Tibial nerve (tissue), 4 donors: Measurements from ENCODE around the gene TRIM65. TPM values are rescaled to one million over a fixed set of nuclear protein-coding genes. Genes with fewer than 3 reads are reported as not detected.

Experiments
- DNase-seq, 2 donors: peaks; one replicate each; pipeline ENCODE4 v3.0.0-alpha.2; 2019; ENCODE audit warnings: low spot score in 2 of 2
- H3K27ac ChIP-seq, 4 donors: fragments of 200-600 bp; sonication (generic) in 3 of 4; one replicate each; pipeline ENCODE4 v1.5.1; 2017 to 2019; ENCODE audit warnings: mild to moderate bottlenecking in 1 of 4
- H3K27me3 ChIP-seq, 2 donors: fragments of 200-600 bp; sonication (generic) in 1 of 2; one replicate each; pipeline versions ENCODE4 v1.5.1 to v1.6.0; 2017 to 2019
- H3K36me3 ChIP-seq, 3 donors: fragments of 200-600 bp; sonication (generic); one replicate each; pipeline ENCODE4 v1.5.1; 2018 to 2019
- H3K4me1 ChIP-seq, 4 donors: fragments of 200-600 bp; sonication (generic) in 3 of 4; one replicate each; pipeline ENCODE4 v1.5.1; 2017 to 2019
- H3K4me3 ChIP-seq, 4 donors: fragments of 200-600 bp; sonication (generic) in 3 of 4; one replicate each; pipeline ENCODE4 v1.5.1; 2017 to 2019; ENCODE audit warnings: mild to moderate bottlenecking in 1 of 4, moderate library complexity in 1 of 4
- H3K9me3 ChIP-seq, 4 donors: fragments of 200-600 bp; sonication (generic) in 3 of 4; one replicate each; pipeline ENCODE4 v1.5.1; 2017 to 2019
- EP300 ChIP-seq, 2 donors: sonication (generic); formaldehyde crosslinking; IDR thresholded peaks; one replicate each; pipeline ENCODE4 v1.6.1; 2017; ENCODE audit warnings: antibody characterized with exemption in 2 of 2, mild to moderate bottlenecking in 1 of 2
- POLR2A ChIP-seq, 2 donors: fragments of 450-650 bp; IDR thresholded peaks; one replicate each; pipeline ENCODE4 v1.6.1; 2017; ENCODE audit warnings: antibody characterized with exemption in 2 of 2, mild to moderate bottlenecking in 2 of 2, moderate library complexity in 2 of 2
- WGBS, 2 donors: methylation state at CpG; one replicate each; pipeline ENCODE4 v1.1.5; 2018; 5-methylcytosine and 5-hydroxymethylcytosine counted together
- total RNA-seq, 4 donors: library from RNA; depleted of rRNA; stranded (reverse); fragments of >200 nt; gene quantifications; one replicate each; pipeline ENCODE4 v1.1.0, GENCODE V29; 2016
- TF ChIP-seq, protein P1 (sequence below), 5 experiments: fragments of 200-600 bp in 3 of 5; fragments of 450-650 bp in 2 of 5; sonication (generic) in 3 of 5; IDR thresholded peaks; one replicate each; pipeline ENCODE4 v1.5.1; 2016 to 2019; ENCODE audit warnings: antibody characterized with exemption in 5 of 5, mild to moderate bottlenecking in 3 of 5, moderate library complexity in 2 of 5

TRIM65 gene
- total RNA-seq, 4 donors from 2014 or later, result 40.2 to 68.1 (median 41.5) TPM

- WGBS, 2 donors, result 23 to 28% methylated on average over 28 of the region's 28 CpGs
- Histone ChIP-seq H3K9me3 (no peaks in the 10 kb centered on the region), H3K36me3 (peaks cover 3 to 53% (median 14%) of the 10 kb centered on the region in 3 donors), H3K4me1 (peaks cover 0 to 52% (median 24%) of the 10 kb centered on the region in 4 donors), H3K4me3 (peak overlapping the region; percentile 45 to 90 (median 66)), H3K27me3 (no peaks in the 10 kb centered on the region), H3K27ac (peak overlapping the region; percentile 53 to 92 (median 90))
- no peak for DNase-seq
- no peak for TF ChIP-seq EP300 (IDR thresholded peaks at IDR 0.05)
- TF ChIP-seq, protein P1, sequence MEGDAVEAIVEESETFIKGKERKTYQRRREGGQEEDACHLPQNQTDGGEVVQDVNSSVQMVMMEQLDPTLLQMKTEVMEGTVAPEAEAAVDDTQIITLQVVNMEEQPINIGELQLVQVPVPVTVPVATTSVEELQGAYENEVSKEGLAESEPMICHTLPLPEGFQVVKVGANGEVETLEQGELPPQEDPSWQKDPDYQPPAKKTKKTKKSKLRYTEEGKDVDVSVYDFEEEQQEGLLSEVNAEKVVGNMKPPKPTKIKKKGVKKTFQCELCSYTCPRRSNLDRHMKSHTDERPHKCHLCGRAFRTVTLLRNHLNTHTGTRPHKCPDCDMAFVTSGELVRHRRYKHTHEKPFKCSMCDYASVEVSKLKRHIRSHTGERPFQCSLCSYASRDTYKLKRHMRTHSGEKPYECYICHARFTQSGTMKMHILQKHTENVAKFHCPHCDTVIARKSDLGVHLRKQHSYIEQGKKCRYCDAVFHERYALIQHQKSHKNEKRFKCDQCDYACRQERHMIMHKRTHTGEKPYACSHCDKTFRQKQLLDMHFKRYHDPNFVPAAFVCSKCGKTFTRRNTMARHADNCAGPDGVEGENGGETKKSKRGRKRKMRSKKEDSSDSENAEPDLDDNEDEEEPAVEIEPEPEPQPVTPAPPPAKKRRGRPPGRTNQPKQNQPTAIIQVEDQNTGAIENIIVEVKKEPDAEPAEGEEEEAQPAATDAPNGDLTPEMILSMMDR (IDR thresholded peaks at IDR 0.05), result peak in 2 of 5 experiments; percentile 5 to 35
- TF ChIP-seq POLR2A (IDR thresholded peaks at IDR 0.05), result no peak
Measured at GRCh38 chr17:75895370-75896155, 1.2 kb downstream of the TRIM65 start.

DNA sequence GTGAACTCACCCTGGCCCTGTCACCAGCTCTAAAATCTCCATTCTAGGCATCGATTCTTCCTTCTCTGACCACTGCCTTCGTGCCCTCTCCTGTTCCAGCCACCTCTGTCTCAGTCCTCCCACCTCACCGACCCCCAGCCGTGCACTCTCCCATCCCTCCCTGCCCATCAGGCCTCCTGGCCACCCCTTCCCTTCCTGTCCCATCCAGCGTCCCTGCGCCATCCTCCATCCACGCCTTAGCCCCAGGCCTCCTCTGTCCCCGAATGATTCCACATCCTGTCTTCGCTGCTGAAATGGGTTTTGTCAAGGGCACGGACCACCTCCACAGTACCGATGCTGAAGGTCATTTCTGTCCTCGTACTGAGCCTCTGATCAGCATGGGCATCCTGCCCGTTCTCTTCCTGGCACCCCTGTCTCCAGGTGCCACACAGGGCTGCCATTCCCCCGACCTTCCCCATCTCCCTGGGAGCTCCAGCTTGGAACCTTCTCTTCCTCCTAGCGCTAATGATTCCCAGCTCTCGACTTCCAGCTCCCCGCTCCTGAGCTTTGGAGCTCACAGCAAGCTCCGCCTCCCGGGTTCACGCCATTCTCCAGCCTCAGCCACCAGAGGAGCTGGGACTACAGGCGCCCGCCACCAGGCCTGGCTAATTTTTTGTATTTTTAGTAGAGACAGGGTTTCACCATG lies 2.6 kb downstream of the TRIM65 start:
- Histone ChIP-seq H3K9me3 (no peaks in the 10 kb centered on the region), H3K4me1 (peaks cover 0 to 52% (median 24%) of the 10 kb centered on the region in 4 donors), H3K36me3 (peaks cover 3 to 53% (median 12%) of the 10 kb centered on the region in 3 donors), H3K27ac (peak overlapping the region in 3 of 4 donors; percentile 89 to 92 (median 91)), H3K27me3 (no peaks in the 10 kb centered on the region), H3K4me3 (peak overlapping the region in 1 of 4 donors; percentile 67)
- TF ChIP-seq POLR2A (IDR thresholded peaks at IDR 0.05), result no peak
- TF ChIP-seq EP300 (IDR thresholded peaks at IDR 0.05), result no peak
- TF ChIP-seq, protein P1 (IDR thresholded peaks at IDR 0.05), result peak in 1 of 5 experiments; percentile 30
- 69 to 71% methylated on average over 22 of the region's 22 CpGs for WGBS, 2 donors
- DNase-seq, result no peak

DNA sequence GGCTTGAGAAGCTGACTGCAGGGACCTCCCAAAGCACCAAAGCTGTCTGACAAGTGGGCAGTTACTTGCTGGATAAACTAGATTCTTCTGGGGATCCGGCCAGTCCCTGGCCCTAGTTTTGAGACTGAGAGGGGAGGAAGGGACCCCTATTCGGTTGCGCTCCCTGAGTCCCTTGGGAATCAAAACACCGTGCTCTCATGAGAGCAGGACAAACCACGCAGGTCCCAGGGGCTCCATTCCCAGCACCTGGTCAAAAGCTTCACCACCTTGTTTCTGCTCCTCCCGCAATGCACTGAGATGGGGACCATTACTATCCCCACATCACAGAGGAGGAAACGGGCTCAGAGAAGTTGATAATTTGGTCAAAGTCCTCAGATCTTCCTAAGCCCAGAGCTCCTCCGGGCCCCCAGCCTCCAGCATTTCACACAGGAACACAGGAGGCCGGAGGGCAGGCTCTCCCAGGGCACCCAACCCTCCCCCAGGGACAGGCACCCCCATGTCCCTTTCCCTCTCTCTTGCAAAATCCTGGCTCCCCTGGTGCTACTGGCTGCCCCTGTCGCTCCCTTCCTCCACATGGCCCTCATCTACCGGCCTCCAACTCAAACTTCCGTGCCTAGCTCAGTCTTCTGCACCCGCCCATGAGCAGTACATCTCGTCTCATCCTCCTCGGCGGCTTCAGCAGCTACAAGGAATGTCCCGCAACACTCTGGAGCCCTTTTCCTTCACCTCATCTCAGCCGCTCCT lies 3.3 kb downstream of the TRIM65 start:
- peaks cover 0 to 52% (median 5%) of the 10 kb centered on the region in 3 donors for H3K36me3 ChIP-seq
- H3K4me1 ChIP-seq, result peaks cover 0 to 52% (median 24%) of the 10 kb centered on the region in 4 donors
- H3K4me3 ChIP-seq, result no peak overlapping the region
- H3K9me3 ChIP-seq, result no peaks in the 10 kb centered on the region
- no peak for DNase-seq
- no peaks in the 10 kb centered on the region for H3K27me3 ChIP-seq
- TF ChIP-seq EP300 (IDR thresholded peaks at IDR 0.05) (no peak), POLR2A (IDR thresholded peaks at IDR 0.05) (no peak)
- TF ChIP-seq, protein P1 (IDR thresholded peaks at IDR 0.05), result no peak
- 87 to 89% methylated on average over 14 to 18 of the region's 18 CpGs for WGBS, 2 donors
- peak overlapping the region in 1 of 4 donors; percentile 91 for H3K27ac ChIP-seq

GRCh38 chr17:75892556-75893224 lies 4.1 kb downstream of the TRIM65 start:
- WGBS, 2 donors, result 83 to 90% methylated on average over 11 to 12 of the region's 16 CpGs
- TF ChIP-seq, protein P1 (IDR thresholded peaks at IDR 0.05), result no peak
- no peak for TF ChIP-seq EP300 (IDR thresholded peaks at IDR 0.05)
- TF ChIP-seq POLR2A (IDR thresholded peaks at IDR 0.05), result no peak
- peaks cover 0 to 51% (median 24%) of the 10 kb centered on the region in 4 donors for H3K4me1 ChIP-seq

More at GRCh38 chr17:75892556-75893224, 4.1 kb downstream of the TRIM65 start:
- DNase-seq, result no peak
- Histone ChIP-seq H3K4me3 (no peak overlapping the region), H3K27me3 (no peaks in the 10 kb centered on the region), H3K9me3 (no peaks in the 10 kb centered on the region), H3K36me3 (peaks cover 0 to 51% (median 4%) of the 10 kb centered on the region in 3 donors), H3K27ac (peak overlapping the region in 1 of 4 donors; percentile 41)
